ENCODE measurements around the gene UNC13B. TPM values are rescaled to one million over a fixed set of nuclear protein-coding genes. Genes with fewer than 3 reads are reported as not detected.

UNC13B gene
- total and polyA plus RNA-seq, 2 experiments from 2014 or later: 8.7 to 52.1 TPM

- no peak for TF ChIP-seq ZNF462 (CRISPR knock-in tag; IDR thresholded peaks at IDR 0.05)
- no peak for TF ChIP-seq POLR2AphosphoS5 (IDR thresholded peaks at IDR 0.05; ENCODE audit: low read depth)
- TF ChIP-seq ZNF114 (CRISPR knock-in tag; IDR thresholded peaks at IDR 0.05): no peak
- TF ChIP-seq ZNF331 (CRISPR knock-in tag; IDR thresholded peaks at IDR 0.05; ENCODE audit: low read depth): no peak
- no peak for TF ChIP-seq EZH2 (IDR thresholded peaks at IDR 0.05; ENCODE audit: low read depth, unreplicated experiment)
Observed at GRCh38 chr9:35453786-35454185, 292.0 kb downstream of the UNC13B start (continued).

Other genes with a start within 250 kb of the UNC13B start
- gene PHF24, start 203.7 kb upstream of the UNC13B start, total RNA-seq (2014; rRNA removed; shearing (Covaris generic)): 0.14 and 0.19 TPM in 2 replicates
- 0.03 and 0.05 TPM in 2 replicates for gene PHF24, start 203.7 kb upstream of the UNC13B start, polyA plus RNA-seq (2016; fragmentation: Nextera tagmentation; extraction: Ambion mirVana)
- gene DNAJB5, start 172.3 kb upstream of the UNC13B start, total RNA-seq (2014; rRNA removed; shearing (Covaris generic)): 37.4 and 37.6 TPM in 2 replicates
- 20.3 and 22.6 TPM in 2 replicates for gene DNAJB5, start 172.3 kb upstream of the UNC13B start, polyA plus RNA-seq (2016; fragmentation: Nextera tagmentation; extraction: Ambion mirVana)
- 361 and 408 TPM in 2 replicates for gene VCP, start 89.4 kb upstream of the UNC13B start, total RNA-seq (2014; rRNA removed; shearing (Covaris generic))
- gene VCP, start 89.4 kb upstream of the UNC13B start, polyA plus RNA-seq (2016; fragmentation: Nextera tagmentation; extraction: Ambion mirVana): 113 and 130 TPM in 2 replicates
- 47.0 and 56.2 TPM in 2 replicates for gene FANCG, start 82.1 kb upstream of the UNC13B start, total RNA-seq (2014; rRNA removed; shearing (Covaris generic))
- gene FANCG, start 82.1 kb upstream of the UNC13B start, polyA plus RNA-seq (2016; fragmentation: Nextera tagmentation; extraction: Ambion mirVana): 53.1 and 53.8 TPM in 2 replicates
- gene PIGO, start 65.4 kb upstream of the UNC13B start, total RNA-seq (2014; rRNA removed; shearing (Covaris generic)): 13.6 and 18.9 TPM in 2 replicates
- gene PIGO, start 65.4 kb upstream of the UNC13B start, polyA plus RNA-seq (2016; fragmentation: Nextera tagmentation; extraction: Ambion mirVana): 11.2 and 13.6 TPM in 2 replicates
- gene STOML2, start 58.9 kb upstream of the UNC13B start, total RNA-seq (2014; rRNA removed; shearing (Covaris generic)): 210 and 221 TPM in 2 replicates
- gene STOML2, start 58.9 kb upstream of the UNC13B start, polyA plus RNA-seq (2016; fragmentation: Nextera tagmentation; extraction: Ambion mirVana): 109 and 114 TPM in 2 replicates
- gene ATOSB, start 46.1 kb upstream of the UNC13B start, total RNA-seq (2014; rRNA removed; shearing (Covaris generic)): 3.1 and 6.1 TPM in 2 replicates
- 2.2 and 2.3 TPM in 2 replicates for gene ATOSB, start 46.1 kb upstream of the UNC13B start, polyA plus RNA-seq (2016; fragmentation: Nextera tagmentation; extraction: Ambion mirVana)